ENCODE results near the gene LMCD1. TPM values are rescaled to one million over a fixed set of nuclear protein-coding genes. Genes with fewer than 3 reads are reported as not detected.

The LMCD1 gene
- polyA plus RNA-seq, 1 experiment: 39.1 TPM

GRCh38 chr3:8553405-8553804, 51.8 kb downstream of the LMCD1 start:
- TF ChIP-seq, protein P1, sequence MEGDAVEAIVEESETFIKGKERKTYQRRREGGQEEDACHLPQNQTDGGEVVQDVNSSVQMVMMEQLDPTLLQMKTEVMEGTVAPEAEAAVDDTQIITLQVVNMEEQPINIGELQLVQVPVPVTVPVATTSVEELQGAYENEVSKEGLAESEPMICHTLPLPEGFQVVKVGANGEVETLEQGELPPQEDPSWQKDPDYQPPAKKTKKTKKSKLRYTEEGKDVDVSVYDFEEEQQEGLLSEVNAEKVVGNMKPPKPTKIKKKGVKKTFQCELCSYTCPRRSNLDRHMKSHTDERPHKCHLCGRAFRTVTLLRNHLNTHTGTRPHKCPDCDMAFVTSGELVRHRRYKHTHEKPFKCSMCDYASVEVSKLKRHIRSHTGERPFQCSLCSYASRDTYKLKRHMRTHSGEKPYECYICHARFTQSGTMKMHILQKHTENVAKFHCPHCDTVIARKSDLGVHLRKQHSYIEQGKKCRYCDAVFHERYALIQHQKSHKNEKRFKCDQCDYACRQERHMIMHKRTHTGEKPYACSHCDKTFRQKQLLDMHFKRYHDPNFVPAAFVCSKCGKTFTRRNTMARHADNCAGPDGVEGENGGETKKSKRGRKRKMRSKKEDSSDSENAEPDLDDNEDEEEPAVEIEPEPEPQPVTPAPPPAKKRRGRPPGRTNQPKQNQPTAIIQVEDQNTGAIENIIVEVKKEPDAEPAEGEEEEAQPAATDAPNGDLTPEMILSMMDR (IDR thresholded peaks at IDR 0.05; ENCODE audit: low read depth, low read length): no peak
- ChIA-PET CTCF (no interaction called here), POLR2A (no interaction called here)
- no peak for DNase-seq (ENCODE audit: low read depth, low spot score)
- Histone ChIP-seq H3K4me3 (ENCODE audit: low read depth, low read length) (no peak overlapping the region), H3K9me3 (ENCODE audit: control insufficient read depth, insufficient read depth, low read length) (no peaks in the 10 kb centered on the region), H3K27ac (ENCODE audit: low read depth, low read length) (no peak overlapping the region), H3K27me3 (ENCODE audit: control insufficient read depth, insufficient read depth, low read length) (no peaks in the 10 kb centered on the region)

- CTCF ChIA-PET: interaction anchor here (1.0 to 3.0 kb wide), 4 partner anchors 20 to 137 kb away, joined by 4 to 11 read pairs (median 8); no protein-coding TSS in a partner anchor
- POLR2A ChIA-PET: interaction anchor here (1.0 to 1.8 kb wide), 3 partner anchors 22 to 64 kb away, joined by 3 to 20 read pairs (median 4); no protein-coding TSS in a partner anchor
Measured at GRCh38 chr3:8554696-8555095, 53.1 kb downstream of the LMCD1 start.

GRCh38 chr3:8555113-8555661, 53.6 kb downstream of the LMCD1 start:
- no peaks in the 10 kb centered on the region for H3K9me3 ChIP-seq (ENCODE audit: control insufficient read depth, insufficient read depth, low read length)
- peak; percentile 74 for DNase-seq (ENCODE audit: low read depth, low spot score)
- no peak overlapping the region for H3K4me3 ChIP-seq (ENCODE audit: low read depth, low read length)
- H3K27ac ChIP-seq (ENCODE audit: low read depth, low read length): peak overlapping the region; percentile 92
- no peaks in the 10 kb centered on the region for H3K27me3 ChIP-seq (ENCODE audit: control insufficient read depth, insufficient read depth, low read length)
- ChIA-PET POLR2A (interaction anchor here (0.9 to 1.8 kb wide), 4 partner anchors 12 to 65 kb away, joined by 3 to 20 read pairs (median 4); no protein-coding TSS in a partner anchor), CTCF (interaction anchor here (0.8 to 3.0 kb wide), 7 partner anchors 9 to 138 kb away, joined by 3 to 11 read pairs (median 4); no protein-coding TSS in a partner anchor)
- TF ChIP-seq, protein P1 (IDR thresholded peaks at IDR 0.05; ENCODE audit: low read depth, low read length): no peak

More at GRCh38 chr3:8554696-8555095, 53.1 kb downstream of the LMCD1 start:
- no peaks in the 10 kb centered on the region for H3K9me3 ChIP-seq (ENCODE audit: control insufficient read depth, insufficient read depth, low read length)
- H3K4me3 ChIP-seq (ENCODE audit: low read depth, low read length): no peak overlapping the region
- peak overlapping the region; percentile 92 for H3K27ac ChIP-seq (ENCODE audit: low read depth, low read length)
- TF ChIP-seq, protein P1 (IDR thresholded peaks at IDR 0.05; ENCODE audit: low read depth, low read length): no peak
- no peaks in the 10 kb centered on the region for H3K27me3 ChIP-seq (ENCODE audit: control insufficient read depth, insufficient read depth, low read length)
- DNase-seq (ENCODE audit: low read depth, low spot score): no peak

DNA sequence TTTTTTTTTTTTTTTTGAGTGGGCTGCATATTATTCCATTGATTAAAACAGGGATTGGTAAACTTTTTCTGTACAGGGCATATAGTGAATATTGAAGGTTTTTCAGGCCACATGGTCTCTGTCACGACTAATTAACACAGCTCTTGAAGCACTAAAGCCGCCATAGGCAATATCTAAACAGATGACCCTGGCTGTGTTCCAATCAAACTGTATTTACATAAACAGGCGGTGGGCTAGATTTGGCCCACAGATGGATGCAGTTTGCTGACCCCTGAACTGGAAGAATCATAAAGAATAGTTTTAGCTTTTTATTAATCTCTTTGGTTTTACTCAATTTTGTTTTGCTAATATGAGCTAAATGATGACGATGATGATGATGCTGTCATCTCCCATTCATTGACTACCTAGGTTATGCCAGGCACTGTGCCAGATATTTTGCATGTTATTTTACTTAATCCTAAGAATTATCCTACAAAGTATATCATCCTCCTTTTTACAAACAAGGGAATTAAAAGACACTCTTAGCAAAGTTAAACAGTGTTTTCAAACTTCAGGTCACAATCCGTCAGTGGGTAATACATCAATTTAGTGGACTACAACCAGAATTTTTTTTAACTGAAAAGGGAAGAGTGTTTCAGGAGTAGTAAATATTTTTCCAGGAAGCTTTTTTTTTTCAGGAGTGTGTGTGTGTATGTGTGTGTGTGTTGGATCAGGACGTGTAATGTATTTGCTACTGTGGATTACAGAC, 54.3 kb downstream of the LMCD1 start:
- POLR2A ChIA-PET: interaction anchor here (0.5 to 1.8 kb wide), 7 partner anchors 13 to 170 kb away, joined by 3 to 20 read pairs (median 4); partner anchors contain the start of gene LMCD1
- no peaks in the 10 kb centered on the region for H3K27me3 ChIP-seq (ENCODE audit: control insufficient read depth, insufficient read depth, low read length)
- DNase-seq (ENCODE audit: low read depth, low spot score): no peak
- TF ChIP-seq, protein P1 (IDR thresholded peaks at IDR 0.05; ENCODE audit: low read depth, low read length): no peak
- CTCF ChIA-PET: interaction anchor here (0.8 to 3.0 kb wide), 7 partner anchors 10 to 139 kb away, joined by 3 to 11 read pairs (median 4); no protein-coding TSS in a partner anchor
- H3K9me3 ChIP-seq (ENCODE audit: control insufficient read depth, insufficient read depth, low read length): no peaks in the 10 kb centered on the region
- H3K27ac ChIP-seq (ENCODE audit: low read depth, low read length): no peak overlapping the region
- H3K4me3 ChIP-seq (ENCODE audit: low read depth, low read length): no peak overlapping the region
